Body of pancreas (tissue), 4 donors: ENCODE results near the gene PCCA. TPM values are rescaled to one million over a fixed set of nuclear protein-coding genes. Genes with fewer than 3 reads are reported as not detected.
"Not testable (repeated sequence)": the region's sequence is repeated elsewhere in the genome, so short reads cannot be mapped to it uniquely, and the experiment has no call there.

Experiments
- ATAC-seq: fragments of 150-250 bp; one replicate; pipeline ENCODE4 v1.9.1; 2016
- DNase-seq, 4 donors: peaks; one replicate each; pipeline ENCODE4 v3.0.0-alpha.2; 2019
- H3K27ac ChIP-seq, 4 donors: fragments of 200-600 bp; sonication (generic); 1 replicate in 3 of 4; 2 replicates in 1 of 4; pipeline versions ENCODE4 v1.5.1 to v1.6.1; 2016 to 2019; ENCODE audit warnings: mild to moderate bottlenecking in 1 of 4, mixed read lengths in 1 of 4, moderate library complexity in 1 of 4
- H3K27me3 ChIP-seq, 2 donors: fragments of 200-600 bp; sonication (generic); one replicate each; pipeline ENCODE4 v1.6.0; 2016; ENCODE audit warnings: mild to moderate bottlenecking in 1 of 2
- H3K36me3 ChIP-seq, 2 donors: fragments of 200-600 bp; sonication (generic); replicated peaks in 1 of 2; 2 replicates each; pipeline ENCODE4 v1.5.1; 2016; ENCODE audit warnings: low read depth in 2 of 2; ENCODE audit not compliant: insufficient read depth in 1 of 2
- H3K4me1 ChIP-seq: fragments of 200-600 bp; sonication (generic); one replicate; pipeline ENCODE4 v1.6.0; 2016
- H3K4me3 ChIP-seq, 2 donors: fragments of 200-600 bp; sonication (generic); 1 replicate in 1 of 2; 2 replicates in 1 of 2; pipeline ENCODE4 v1.5.1; 2016 to 2019
- H3K9me3 ChIP-seq, 3 donors: fragments of 200-600 bp; sonication (generic); 1 replicate in 2 of 3; 2 replicates in 1 of 3; pipeline ENCODE4 v1.5.1; 2016
- CTCF ChIP-seq, 7 experiments: fragments of 450-650 bp in 4 of 7; fragments of 200-600 bp in 3 of 7; sonication (generic) in 3 of 7; IDR thresholded peaks; one replicate each; pipeline ENCODE4 v1.5.1; 2016 to 2019; ENCODE audit warnings: antibody characterized with exemption in 7 of 7
- POLR2A ChIP-seq, 3 donors: fragments of 450-650 bp; IDR thresholded peaks; one replicate each; pipeline ENCODE4 v1.6.1; 2016; ENCODE audit warnings: antibody characterized with exemption in 3 of 3, mild to moderate bottlenecking in 2 of 3
- WGBS, 2 donors: methylation state at CpG; one replicate each; pipeline ENCODE4 v1.1.5; 2017; 5-methylcytosine and 5-hydroxymethylcytosine counted together
- intact Hi-C: fragments of 100-400 bp; cut with DNase I; formaldehyde crosslinking; loops from one replicate; pipeline ENCODE4 v1.15.1; 2023
- total RNA-seq, 2 donors: library from RNA; depleted of rRNA; stranded (reverse); fragments of >200 nt; gene quantifications; one replicate each; pipeline ENCODE4 v1.1.0, GENCODE V29; 2016

Gene PCCA
- total RNA-seq, 2 donors from 2014 or later, result 45.2 to 46.2 TPM

GRCh38 chr13:100088273-100088643, 635 bp upstream of the PCCA start:
- Histone ChIP-seq H3K27ac (peak overlapping the region in 3 of 4 donors; percentile 81 to 87 (median 85)), H3K4me1 (peaks cover 29% of the 10 kb centered on the region), H3K27me3 (no peaks in the 10 kb centered on the region), H3K9me3 (no peaks in the 10 kb centered on the region), H3K4me3 (peak overlapping the region; percentile 59 to 99), H3K36me3 (no peaks in the 10 kb centered on the region)
- DNase-seq (no peak), ATAC-seq (no peak)
- 34 to 37% methylated on average over 12 of the region's 12 CpGs for WGBS, 2 donors
- no peak for TF ChIP-seq POLR2A (IDR thresholded peaks at IDR 0.05)
- no peak for TF ChIP-seq CTCF (IDR thresholded peaks at IDR 0.05)
- intact Hi-C loops, result no loop called here

- peak overlapping the region; percentile 59 to 99 for H3K4me3 ChIP-seq
- intact Hi-C loops, result no loop called here
- H3K4me1 ChIP-seq, result peaks cover 29% of the 10 kb centered on the region
- no peaks in the 10 kb centered on the region for H3K27me3 ChIP-seq
- peak in 2 of 4 donors; percentile 18 to 31 for DNase-seq
- H3K27ac ChIP-seq, result peak overlapping the region; percentile 70 to 87 (median 83)
- H3K9me3 ChIP-seq, result no peaks in the 10 kb centered on the region
- 1% methylated on average over 8 to 13 of the region's 13 CpGs for WGBS, 2 donors
- TF ChIP-seq POLR2A (IDR thresholded peaks at IDR 0.05) (no peak), CTCF (IDR thresholded peaks at IDR 0.05) (no peak)
- ATAC-seq, result peak; percentile 41
- H3K36me3 ChIP-seq, result no peaks in the 10 kb centered on the region
Observed at GRCh38 chr13:100089465-100090032, 656 bp downstream of the PCCA start.

GRCh38 chr13:100090861-100091260, 2.0 kb downstream of the PCCA start:
- Histone ChIP-seq H3K27me3 (no peaks in the 10 kb centered on the region), H3K36me3 (no peaks in the 10 kb centered on the region), H3K4me1 (peaks cover 30% of the 10 kb centered on the region), H3K4me3 (no peak overlapping the region), H3K9me3 (no peaks in the 10 kb centered on the region), H3K27ac (no peak overlapping the region)
- DNase-seq, result no peak
- no peak for TF ChIP-seq POLR2A (IDR thresholded peaks at IDR 0.05)
- TF ChIP-seq CTCF (IDR thresholded peaks at IDR 0.05), result no peak
- WGBS, 2 donors, result 68 to 77% methylated on average over 1 of the region's 1 CpG
- intact Hi-C loops, result no loop called here
- no peak for ATAC-seq

GRCh38 chr13:100091391-100091790, 2.5 kb downstream of the PCCA start:
- TF ChIP-seq CTCF (IDR thresholded peaks at IDR 0.05) (no peak), POLR2A (IDR thresholded peaks at IDR 0.05) (no peak)
- intact Hi-C loops, result no loop called here
- peaks cover 35% of the 10 kb centered on the region for H3K4me1 ChIP-seq
- H3K27me3 ChIP-seq, result no peaks in the 10 kb centered on the region
- H3K9me3 ChIP-seq, result no peaks in the 10 kb centered on the region
- WGBS, 2 donors, result 74 to 91% methylated on average over 2 of the region's 2 CpGs
- no peak overlapping the region for H3K4me3 ChIP-seq
- ATAC-seq (no peak), DNase-seq (no peak)
- no peak overlapping the region for H3K27ac ChIP-seq
- no peaks in the 10 kb centered on the region for H3K36me3 ChIP-seq

- DNase-seq, ATAC-seq, H3K27ac ChIP-seq, H3K36me3 ChIP-seq, H3K4me3 ChIP-seq, H3K9me3 ChIP-seq, intact Hi-C loops, H3K27me3 ChIP-seq: not testable (repeated sequence)
- H3K4me1 ChIP-seq, result peaks cover 34% of the 10 kb centered on the region
- WGBS, 2 donors, result 100% methylated on average over 2 of the region's 2 CpGs
Observed at GRCh38 chr13:100092273-100092672, 3.4 kb downstream of the PCCA start.
